ENCODE results near the gene CSNK1G1. TPM values are rescaled to one million over a fixed set of nuclear protein-coding genes. Genes with fewer than 3 reads are reported as not detected.
"Not testable (repeated sequence)": the region's sequence is repeated elsewhere in the genome, so short reads cannot be mapped to it uniquely, and the experiment has no call there.

Gene CSNK1G1
- total RNA-seq, result 10 to 100 TPM; 16.7 to 20.4 TPM

- Mint-ChIP-seq H3K4me3 (peak within 1 kb of the TSS; percentile 85), H3K9me3 (no peaks in the 10 kb centered on the region), H3K4me1 (ENCODE audit: low read depth) (peaks cover 15% of the 10 kb centered on the region), H3K36me3 (ENCODE audit: low read depth) (peaks cover 2% of the 10 kb centered on the region), H3K27ac (peak within 1 kb of the TSS; percentile 91), H3K27me3 (no peaks in the 10 kb centered on the region)
- DNase-seq, result peak; percentile 95
- TF ChIP-seq CTCF (IDR thresholded peaks at IDR 0.05), result peak; percentile 31
- ChIA-PET POLR2A (interaction anchor here (0.6 to 1.4 kb wide), 3 partner anchors 15 to 40 kb away, joined by 3 read pairs; no protein-coding TSS in a partner anchor), CTCF (interaction anchor here (0.6 kb wide), 1 partner anchor 146 kb away, joined by 3 read pairs; no protein-coding TSS in a partner anchor)
- ATAC-seq, result peak; percentile 98
- intact Hi-C loops (cut with micrococcal nuclease), result loop anchor here (10.0 kb wide), 1 partner anchor 151 kb away; no protein-coding TSS in a partner anchor
Measured at GRCh38 chr15:64355944-64356709, at the start of gene CSNK1G1. Gene CSNK1G1, minus strand, starts transcription at chr15:64356173. Its CDS starts 55,674 bp downstream, at chr15:64300499.

GRCh38 chr15:64400583-64400982 is 44.6 kb upstream of the CSNK1G1 start:
- H3K4me1 Mint-ChIP-seq (ENCODE audit: low read depth), result no peaks in the 10 kb centered on the region
- POLR2A ChIA-PET, result no interaction called here
- H3K27me3 Mint-ChIP-seq, result no peaks in the 10 kb centered on the region
- H3K4me3 Mint-ChIP-seq, result no peak overlapping the region
- no peak for TF ChIP-seq CTCF (IDR thresholded peaks at IDR 0.05)
- peaks cover 29% of the 10 kb centered on the region for H3K36me3 Mint-ChIP-seq (ENCODE audit: low read depth)
- intact Hi-C loops (cut with micrococcal nuclease), result no loop called here
- CTCF ChIA-PET, result no interaction called here
- no peak overlapping the region for H3K27ac Mint-ChIP-seq
- DNase-seq, result no peak
- no peaks in the 10 kb centered on the region for H3K9me3 Mint-ChIP-seq
- no peak for ATAC-seq

GRCh38 chr15:64398575-64398974 is 42.6 kb upstream of the CSNK1G1 start:
- ChIA-PET POLR2A (interaction anchor here (1.8 kb wide), 1 partner anchor 11 kb away, joined by 5 read pairs; the partner anchor contains the start of gene TRIP4), CTCF (interaction anchor here (0.8 to 1.1 kb wide), 2 partner anchors 14 to 255 kb away, joined by 3 read pairs; no protein-coding TSS in a partner anchor)
- Mint-ChIP-seq H3K4me1 (ENCODE audit: low read depth) (peaks cover 2% of the 10 kb centered on the region), H3K4me3 (no peak overlapping the region), H3K36me3 (ENCODE audit: low read depth) (peaks cover 30% of the 10 kb centered on the region), H3K9me3 (no peaks in the 10 kb centered on the region), H3K27ac (no peak overlapping the region), H3K27me3 (no peaks in the 10 kb centered on the region)
- intact Hi-C loops (cut with micrococcal nuclease), result no loop called here
- ATAC-seq (no peak), DNase-seq (no peak)
- no peak for TF ChIP-seq CTCF (IDR thresholded peaks at IDR 0.05)

- DNase-seq (no peak), ATAC-seq (no peak)
- ChIA-PET CTCF (interaction anchor here (1.0 to 1.3 kb wide), 2 partner anchors 16 to 256 kb away, joined by 3 read pairs; no protein-coding TSS in a partner anchor), POLR2A (no interaction called here)
- H3K27ac Mint-ChIP-seq, result no peak overlapping the region
- intact Hi-C loops (cut with micrococcal nuclease), result no loop called here
- no peak overlapping the region for H3K4me3 Mint-ChIP-seq
- H3K4me1 Mint-ChIP-seq (ENCODE audit: low read depth), result peaks cover 4% of the 10 kb centered on the region
- H3K9me3 Mint-ChIP-seq, result no peaks in the 10 kb centered on the region
- H3K27me3 Mint-ChIP-seq, result no peaks in the 10 kb centered on the region
- TF ChIP-seq CTCF (IDR thresholded peaks at IDR 0.05), result no peak
- peaks cover 30% of the 10 kb centered on the region for H3K36me3 Mint-ChIP-seq (ENCODE audit: low read depth)
Measured at GRCh38 chr15:64396789-64397188, 40.8 kb upstream of the CSNK1G1 start.

- H3K27ac Mint-ChIP-seq; H3K27me3 Mint-ChIP-seq; intact Hi-C loops (cut with micrococcal nuclease); POLR2A ChIA-PET; DNase-seq; ATAC-seq; H3K9me3 Mint-ChIP-seq; H3K4me3 Mint-ChIP-seq: not testable (repeated sequence)
- CTCF ChIA-PET, result interaction anchor here (0.6 kb wide), 1 partner anchor 182 kb away, joined by 3 read pairs; no protein-coding TSS in a partner anchor
- Mint-ChIP-seq H3K36me3 (ENCODE audit: low read depth) (peaks cover 21% of the 10 kb centered on the region), H3K4me1 (ENCODE audit: low read depth) (peaks cover 18% of the 10 kb centered on the region)
Measured at GRCh38 chr15:64392471-64392870, 36.5 kb upstream of the CSNK1G1 start.

Measured in activated CD8-positive, alpha-beta T cell treated with anti-CD3 and anti-CD28 coated beads for 36 hours (primary cell).